Tongue (tissue), 2 donors: ENCODE data around the gene PDE3B. TPM values are rescaled to one million over a fixed set of nuclear protein-coding genes. Genes with fewer than 3 reads are reported as not detected.
"Not testable (repeated sequence)": the region's sequence is repeated elsewhere in the genome, so short reads cannot be mapped to it uniquely, and the experiment has no call there.

Experiments
- DNase-seq: peaks from one replicate; pipeline ENCODE4 v3.0.0-alpha.2; 2015
- total RNA-seq: library from RNA; depleted of rRNA; stranded (reverse); fragments of >200 nt; gene quantifications from one replicate; pipeline ENCODE4 v1.2.3, GENCODE V29; 2014

The PDE3B gene
- total RNA-seq, 1 donor from 2014 or later = 14.8 TPM

- peak; percentile 16 for DNase-seq
Measured at GRCh38 chr11:14676068-14676467, 32.5 kb downstream of the PDE3B start.

DNA sequence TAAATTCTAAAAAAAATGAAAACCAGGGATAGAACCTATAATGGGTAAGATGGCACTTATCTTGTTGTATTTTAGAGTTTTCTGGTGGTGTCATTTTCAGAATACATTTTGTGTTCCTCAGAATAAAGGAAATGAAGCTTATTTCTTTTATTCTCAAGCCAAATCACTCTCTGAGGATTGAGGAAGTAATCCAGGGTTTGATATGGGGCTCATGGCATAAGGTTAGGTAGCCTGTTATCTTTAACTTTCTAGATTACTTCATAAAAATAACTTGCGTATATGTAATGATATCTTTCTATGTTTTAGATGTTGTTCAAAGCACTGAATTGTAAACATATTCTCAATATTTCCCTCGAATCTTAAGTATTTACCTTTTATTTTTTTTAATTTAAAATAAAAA is 33.5 kb downstream of the PDE3B start:
- no peak for DNase-seq

GRCh38 chr11:14678350-14678749 is 34.7 kb downstream of the PDE3B start:
- DNase-seq = no peak

DNA sequence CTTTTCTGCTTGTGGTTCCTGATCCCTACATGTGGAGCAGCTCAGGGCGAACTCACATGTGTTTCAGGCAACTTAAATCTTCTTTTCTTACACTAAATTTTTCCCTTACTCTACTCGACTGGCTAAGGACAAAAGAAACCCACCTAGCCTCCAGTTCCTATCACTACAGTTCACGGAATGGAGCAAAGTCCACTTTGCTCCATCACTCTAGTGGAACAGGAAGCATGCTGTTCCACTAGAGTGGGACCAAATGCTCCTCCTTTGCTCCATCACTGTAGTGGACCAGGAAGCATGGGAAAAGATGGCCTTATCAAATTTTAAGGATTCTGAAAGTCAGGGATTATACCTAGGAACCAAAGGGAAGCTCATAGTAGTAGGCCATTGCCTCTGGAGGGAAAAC is 36.1 kb downstream of the PDE3B start:
- DNase-seq = no peak

GRCh38 chr11:14684234-14684915 is 40.8 kb downstream of the PDE3B start:
- DNase-seq = not testable (repeated sequence)

DNA sequence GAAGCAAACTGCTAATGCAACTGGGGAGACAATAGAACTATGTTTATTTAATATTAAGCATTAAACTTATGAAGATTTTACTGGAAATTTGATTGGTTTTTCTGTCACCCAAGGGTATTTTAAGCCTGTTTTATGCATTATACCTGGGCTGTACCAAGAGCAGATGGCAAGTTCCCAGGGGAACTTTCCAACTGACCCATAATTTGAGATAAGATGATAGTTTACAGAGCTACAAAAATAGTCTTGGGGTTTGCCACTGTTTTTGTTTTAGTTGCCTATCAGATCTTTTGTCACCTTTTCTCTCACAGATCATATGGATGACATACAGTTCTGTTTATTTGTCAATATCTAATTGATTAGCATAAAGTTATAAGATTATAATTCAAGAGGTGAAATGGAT is 43.9 kb downstream of the PDE3B start:
- no peak for DNase-seq

- peak; percentile 6 for DNase-seq
Measured at GRCh38 chr11:14687943-14688627, 44.5 kb downstream of the PDE3B start.

DNA sequence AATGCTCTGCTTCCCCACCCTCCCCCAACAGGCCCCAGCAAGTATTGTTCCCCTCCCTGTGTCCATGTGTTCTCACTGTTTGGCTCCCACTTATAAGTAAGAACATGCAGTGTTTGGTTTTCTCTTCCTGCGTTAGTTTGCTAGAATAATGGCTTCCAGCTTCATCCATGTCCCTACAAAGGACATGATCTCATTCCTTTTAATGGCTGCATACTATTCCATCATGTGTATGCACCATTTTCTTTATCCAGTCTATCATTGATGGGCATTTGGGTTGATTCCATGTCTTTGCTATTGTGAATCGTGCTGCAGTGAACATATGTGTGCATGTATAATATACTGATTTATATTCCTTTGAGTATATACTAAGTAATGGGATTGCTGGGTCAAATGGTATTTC is 52.1 kb downstream of the PDE3B start:
- not testable (repeated sequence) for DNase-seq

- DNase-seq = no peak
Measured at GRCh38 chr11:14698771-14699170, 55.2 kb downstream of the PDE3B start.

GRCh38 chr11:14700593-14700992 is 57.0 kb downstream of the PDE3B start:
- no peak for DNase-seq

- no peak for DNase-seq
Measured at GRCh38 chr11:14702760-14703159, 59.2 kb downstream of the PDE3B start.

DNA sequence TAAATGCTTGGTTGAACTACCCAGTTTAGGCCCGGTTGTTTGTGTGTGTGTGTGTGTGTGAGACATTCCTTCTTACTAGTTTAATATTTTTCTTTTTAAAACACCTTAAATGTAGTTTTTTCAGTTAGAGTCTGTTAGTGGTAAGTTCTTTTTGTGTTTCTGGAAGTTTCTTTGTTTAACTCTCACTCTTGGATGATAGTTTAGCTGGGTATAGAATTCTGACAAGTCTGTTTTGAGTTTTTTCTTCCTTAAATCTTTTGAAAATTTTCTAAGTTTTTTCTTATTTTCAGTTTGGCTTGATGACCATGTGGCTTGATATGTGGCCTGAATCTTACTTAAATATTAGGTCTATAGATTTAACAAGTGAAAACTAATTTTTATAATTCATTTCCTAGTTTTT is 60.1 kb downstream of the PDE3B start:
- DNase-seq = no peak

DNA sequence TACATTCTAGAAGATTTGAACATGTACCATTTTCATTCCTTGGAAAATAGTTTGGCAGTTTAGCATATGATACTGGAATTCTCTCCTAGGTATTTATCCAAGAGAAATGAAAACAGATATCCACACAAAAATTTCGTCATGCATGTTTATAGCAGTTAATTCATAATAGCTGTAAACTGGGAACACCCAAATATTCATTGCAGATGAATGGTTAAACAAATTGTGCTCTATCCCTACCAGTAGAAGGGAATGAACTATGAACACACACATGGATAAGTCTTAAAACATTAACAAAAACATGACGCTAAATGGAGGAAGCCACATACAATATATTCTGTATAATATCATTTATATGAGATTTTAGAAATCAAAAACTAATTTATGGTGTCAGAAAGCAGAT is 61.5 kb downstream of the PDE3B start:
- no peak for DNase-seq

DNA sequence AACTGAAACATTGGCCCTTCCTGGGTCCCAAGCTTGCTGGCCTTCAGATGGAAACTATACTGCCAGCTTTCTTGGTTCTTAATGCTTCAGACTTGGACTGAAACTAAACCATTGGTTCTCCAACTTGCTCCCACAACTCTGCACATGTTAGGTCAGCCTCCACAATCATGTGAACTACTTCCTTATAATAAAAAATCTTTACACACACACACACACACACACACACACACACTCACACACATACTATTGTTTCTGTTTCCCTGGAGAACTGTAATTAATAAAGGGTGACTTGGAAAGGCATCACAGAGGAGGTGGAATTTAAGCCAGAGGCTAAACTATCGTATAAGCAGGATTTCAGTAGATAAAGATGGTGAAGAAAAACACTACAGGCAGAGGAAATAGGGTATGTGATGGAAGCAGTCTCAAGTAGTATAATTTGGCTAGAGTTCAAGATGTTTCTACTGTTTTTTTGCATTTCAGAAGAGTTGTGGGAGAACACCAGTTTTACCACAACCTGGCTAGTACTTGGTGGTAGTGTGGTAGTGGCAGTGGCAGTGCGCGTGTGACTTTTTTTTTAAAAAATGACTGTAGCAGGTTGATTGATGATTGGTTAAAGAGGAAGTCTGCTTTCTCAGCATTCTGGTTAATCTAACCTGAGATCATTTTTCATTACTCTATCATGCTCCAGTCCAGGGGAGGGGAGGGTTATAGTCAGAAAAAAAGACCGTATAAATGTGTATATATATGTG is 70.1 kb downstream of the PDE3B start:
- DNase-seq = no peak

GRCh38 chr11:14715669-14716068 is 72.1 kb downstream of the PDE3B start:
- DNase-seq = not testable (repeated sequence)

GRCh38 chr11:14722496-14722895 is 78.9 kb downstream of the PDE3B start:
- no peak for DNase-seq

DNA sequence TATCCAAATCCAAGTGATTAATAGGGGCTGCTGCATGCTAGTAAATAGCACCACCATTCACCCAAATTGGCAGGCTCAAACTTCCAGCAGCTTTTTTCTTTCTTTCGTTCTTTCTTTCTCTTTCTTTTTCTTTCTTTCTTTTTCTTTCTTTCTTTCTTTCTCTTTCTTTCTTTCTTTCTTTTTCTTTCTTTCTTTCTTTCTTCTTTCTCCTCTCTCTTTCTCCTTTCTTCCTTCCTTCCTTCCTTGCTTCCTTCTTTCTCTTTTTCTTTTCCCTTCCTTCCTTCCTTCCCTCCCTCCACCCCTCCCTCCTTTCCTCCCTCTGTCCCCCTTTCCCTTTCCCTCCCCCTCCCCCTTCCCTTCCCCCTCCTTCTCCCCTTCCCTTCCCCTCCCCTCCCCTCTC is 81.5 kb downstream of the PDE3B start:
- no peak for DNase-seq

DNA sequence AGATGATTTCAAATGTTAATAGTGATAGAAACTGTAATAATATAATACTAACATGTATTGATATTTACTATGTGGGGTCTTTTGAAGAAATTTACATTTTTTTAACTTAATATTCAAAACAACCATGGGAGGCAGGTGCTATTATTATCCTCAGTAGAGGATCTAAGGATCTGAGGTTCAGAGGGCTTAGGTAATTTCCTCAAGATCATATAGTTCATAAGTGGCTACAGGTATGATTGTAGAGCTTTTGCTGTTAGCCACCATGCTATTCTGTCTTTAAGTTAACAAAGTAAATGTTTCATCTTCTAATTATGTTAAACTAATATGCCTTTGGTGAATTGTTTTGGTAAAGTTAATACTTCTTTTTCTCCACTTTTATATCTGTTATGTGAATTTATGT is 83.6 kb downstream of the PDE3B start:
- no peak for DNase-seq

- peak; percentile 3 for DNase-seq
Measured at GRCh38 chr11:14727746-14728145, 84.1 kb downstream of the PDE3B start.

GRCh38 chr11:14740539-14740938 is 96.9 kb downstream of the PDE3B start:
- not testable (repeated sequence) for DNase-seq

- no peak for DNase-seq
Measured at GRCh38 chr11:14741195-14741594, 97.6 kb downstream of the PDE3B start.

DNA sequence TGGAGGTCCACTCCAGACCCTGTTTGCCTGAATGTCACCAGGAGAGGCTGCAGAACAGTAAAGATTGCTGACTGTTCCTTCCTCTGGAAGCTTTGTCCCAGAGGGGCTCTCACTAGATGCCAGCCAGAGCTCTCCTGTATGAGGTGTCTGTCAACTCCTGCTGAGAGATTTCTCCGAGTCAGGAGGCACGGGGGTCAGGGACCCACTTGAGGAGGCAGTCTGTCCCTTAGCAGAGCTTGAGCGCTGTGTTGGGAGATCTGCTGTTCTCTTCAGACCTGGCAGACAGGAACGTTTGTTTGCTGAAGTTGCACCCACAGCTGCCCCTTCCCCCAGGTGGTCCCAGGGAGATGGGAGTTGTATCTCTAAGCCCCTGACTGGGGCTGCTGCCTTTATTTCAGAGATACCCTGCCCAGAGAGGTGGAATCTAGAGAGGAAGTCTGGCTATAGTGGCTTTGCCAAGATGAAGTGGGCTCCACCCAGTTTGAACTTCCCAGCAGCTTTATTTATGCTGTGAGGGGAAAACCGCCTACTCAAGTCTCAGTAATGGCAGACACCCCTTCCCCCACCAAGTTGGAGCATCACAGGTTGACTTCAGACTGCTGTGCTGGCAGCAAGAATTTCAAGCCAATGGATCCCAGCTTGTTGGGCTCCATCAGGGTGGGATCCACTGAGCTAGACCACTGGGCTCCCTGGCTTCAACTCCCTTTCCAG is 99.4 kb downstream of the PDE3B start:
- no peak for DNase-seq

- DNase-seq = not testable (repeated sequence)
Measured at GRCh38 chr11:14743667-14744066, 100.1 kb downstream of the PDE3B start.
